ENCODE data around the gene AKAP6.

- TF ChIP-seq POLR2AphosphoS5 (IDR thresholded peaks at IDR 0.05) (no peak), POLR2A (IDR thresholded peaks at IDR 0.05) (no peak)
- TF ChIP-seq, protein P1, sequence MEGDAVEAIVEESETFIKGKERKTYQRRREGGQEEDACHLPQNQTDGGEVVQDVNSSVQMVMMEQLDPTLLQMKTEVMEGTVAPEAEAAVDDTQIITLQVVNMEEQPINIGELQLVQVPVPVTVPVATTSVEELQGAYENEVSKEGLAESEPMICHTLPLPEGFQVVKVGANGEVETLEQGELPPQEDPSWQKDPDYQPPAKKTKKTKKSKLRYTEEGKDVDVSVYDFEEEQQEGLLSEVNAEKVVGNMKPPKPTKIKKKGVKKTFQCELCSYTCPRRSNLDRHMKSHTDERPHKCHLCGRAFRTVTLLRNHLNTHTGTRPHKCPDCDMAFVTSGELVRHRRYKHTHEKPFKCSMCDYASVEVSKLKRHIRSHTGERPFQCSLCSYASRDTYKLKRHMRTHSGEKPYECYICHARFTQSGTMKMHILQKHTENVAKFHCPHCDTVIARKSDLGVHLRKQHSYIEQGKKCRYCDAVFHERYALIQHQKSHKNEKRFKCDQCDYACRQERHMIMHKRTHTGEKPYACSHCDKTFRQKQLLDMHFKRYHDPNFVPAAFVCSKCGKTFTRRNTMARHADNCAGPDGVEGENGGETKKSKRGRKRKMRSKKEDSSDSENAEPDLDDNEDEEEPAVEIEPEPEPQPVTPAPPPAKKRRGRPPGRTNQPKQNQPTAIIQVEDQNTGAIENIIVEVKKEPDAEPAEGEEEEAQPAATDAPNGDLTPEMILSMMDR (IDR thresholded peaks at IDR 0.05) = no peak
Observed at GRCh38 chr14:32597771-32598170, 268.7 kb downstream of the AKAP6 start.
